Right cardiac atrium (tissue), 5 donors: ENCODE data around the gene OSTM1. TPM values are rescaled to one million over a fixed set of nuclear protein-coding genes. Genes with fewer than 3 reads are reported as not detected.

Experiments
- ATAC-seq, 2 donors: fragments of 200-7000 bp; cut with Tn5 transposase; one replicate each; pipeline versions ENCODE4 v1.8.0 to v1.9.1; 2020; ENCODE audit warnings: moderate library complexity in 2 of 2, mild to moderate bottlenecking in 1 of 2
- DNase-seq, 3 donors: peaks; one replicate each; pipeline ENCODE4 v3.0.0-alpha.2; 2020
- H3K27ac ChIP-seq: one replicate; pipeline ENCODE4 v1.5.1; 2013; ENCODE audit warnings: mild to moderate bottlenecking, low read length, control low read depth, moderate library complexity
- H3K27me3 ChIP-seq: one replicate; pipeline ENCODE4 v1.6.1; 2013; ENCODE audit not compliant: control insufficient read depth, insufficient read depth
- H3K4me1 ChIP-seq: one replicate; pipeline ENCODE4 v1.6.1; 2013; ENCODE audit warnings: low read length; ENCODE audit not compliant: control insufficient read depth, insufficient read depth
- H3K4me3 ChIP-seq: one replicate; pipeline ENCODE4 v1.5.1; 2013; ENCODE audit warnings: low read length, control low read depth
- H3K9me3 ChIP-seq: one replicate; pipeline ENCODE4 v1.6.1; 2013; ENCODE audit warnings: low read length; ENCODE audit not compliant: control insufficient read depth
- WGBS: extraction: QIAGEN DNeasy Blood & Tissue Kit; methylation state at CpG from one replicate; pipeline ENCODE4 v1.1.7; 2013; 5-methylcytosine and 5-hydroxymethylcytosine counted together
- intact Hi-C, 4 donors: fragments of 100-400 bp; cut with DNase I; formaldehyde crosslinking; loops; one replicate each; pipeline versions ENCODE4 v1.11.0 to v1.14.0; 2022 to 2023
- polyA plus RNA-seq: library from polyadenylated mRNA; stranded (reverse); fragments of 200-250 nt; gene quantifications from one replicate; pipeline ENCODE4 v1.2.3, GENCODE V29; 2013
- total RNA-seq, 4 donors: library from RNA; stranded (reverse); fragmentation: NEBNext Ultra II Directional; extraction: Animal tissue kit (Norgen Biotek cat#: 25700); gene quantifications; one replicate each; pipeline ENCODE4 v1.2.1, GENCODE V29; 2021
- donor health status: healthy with polysubstance abuse.
- donor health status: DM: no; HTN: yes; CAD: no.
- donor health status: DM: no; HTN: no; CAD: no.
- donor health status: DM: no; HTN: yes; CAD: no; lungs with severe emphysema.
- donor health status: DM: yes; HTN: yes; CAD: no.

OSTM1 gene
- total and polyA plus RNA-seq, 5 donors, result 27.0 to 55.3 (median 52.0) TPM

GRCh38 chr6:108100003-108100402 is 25.5 kb upstream of the OSTM1 start:
- 85% methylated on average over 2 of the region's 2 CpGs for WGBS
- Histone ChIP-seq H3K4me3 (no peak overlapping the region), H3K4me1 (no peaks in the 10 kb centered on the region), H3K27ac (no peak overlapping the region), H3K27me3 (no peaks in the 10 kb centered on the region), H3K9me3 (no peaks in the 10 kb centered on the region)
- intact Hi-C loops, result no loop called here
- ATAC-seq (no peak), DNase-seq (no peak)

- Histone ChIP-seq H3K27me3 (no peaks in the 10 kb centered on the region), H3K9me3 (no peaks in the 10 kb centered on the region), H3K4me1 (no peaks in the 10 kb centered on the region), H3K4me3 (no peak overlapping the region), H3K27ac (no peak overlapping the region)
- intact Hi-C loops, result no loop called here
- WGBS, result 88% methylated on average over 1 of the region's 1 CpG
- DNase-seq (no peak), ATAC-seq (no peak)
Observed at GRCh38 chr6:108097882-108098281, 23.3 kb upstream of the OSTM1 start.

- no peak overlapping the region for H3K27ac ChIP-seq
- H3K4me3 ChIP-seq, result no peak overlapping the region
- H3K9me3 ChIP-seq, result no peaks in the 10 kb centered on the region
- H3K27me3 ChIP-seq, result no peaks in the 10 kb centered on the region
- H3K4me1 ChIP-seq, result no peaks in the 10 kb centered on the region
- intact Hi-C loops, result no loop called here
- WGBS, result 87% methylated on average over 4 of the region's 4 CpGs
- no peak for ATAC-seq
- DNase-seq, result no peak
Observed at GRCh38 chr6:108093781-108094300, 19.3 kb upstream of the OSTM1 start.

GRCh38 chr6:108091288-108091687 is 16.7 kb upstream of the OSTM1 start:
- H3K27ac ChIP-seq, result no peak overlapping the region
- ATAC-seq (no peak), DNase-seq (no peak)
- H3K4me3 ChIP-seq, result no peak overlapping the region
- H3K27me3 ChIP-seq, result no peaks in the 10 kb centered on the region
- H3K9me3 ChIP-seq, result no peaks in the 10 kb centered on the region
- no peaks in the 10 kb centered on the region for H3K4me1 ChIP-seq
- intact Hi-C loops, result no loop called here

GRCh38 chr6:108083349-108083748 is 8.8 kb upstream of the OSTM1 start:
- intact Hi-C loops, result no loop called here
- WGBS, result 85% methylated on average over 5 of the region's 5 CpGs
- Histone ChIP-seq H3K27me3 (no peaks in the 10 kb centered on the region), H3K27ac (no peak overlapping the region), H3K9me3 (no peaks in the 10 kb centered on the region), H3K4me3 (no peak overlapping the region), H3K4me1 (no peaks in the 10 kb centered on the region)
- DNase-seq (no peak), ATAC-seq (no peak)

GRCh38 chr6:108082539-108082938 is 8.0 kb upstream of the OSTM1 start:
- ATAC-seq, result no peak
- Histone ChIP-seq H3K4me1 (no peaks in the 10 kb centered on the region), H3K9me3 (no peaks in the 10 kb centered on the region), H3K27ac (no peak overlapping the region), H3K4me3 (no peak overlapping the region), H3K27me3 (no peaks in the 10 kb centered on the region)
- no peak for DNase-seq
- 90% methylated on average over 1 of the region's 1 CpG for WGBS
- intact Hi-C loops, result no loop called here

- H3K27ac ChIP-seq, result no peak overlapping the region
- H3K27me3 ChIP-seq, result no peaks in the 10 kb centered on the region
- WGBS, result 55% methylated on average over 2 of the region's 2 CpGs
- DNase-seq, result no peak
- intact Hi-C loops, result no loop called here
- no peaks in the 10 kb centered on the region for H3K4me1 ChIP-seq
- ATAC-seq, result no peak
- H3K4me3 ChIP-seq, result no peak overlapping the region
- no peaks in the 10 kb centered on the region for H3K9me3 ChIP-seq
Observed at GRCh38 chr6:108080010-108080780, 5.7 kb upstream of the OSTM1 start.

- H3K9me3 ChIP-seq, result no peaks in the 10 kb centered on the region
- no peaks in the 10 kb centered on the region for H3K4me1 ChIP-seq
- intact Hi-C loops, result no loop called here
- H3K4me3 ChIP-seq, result no peak overlapping the region
- no peaks in the 10 kb centered on the region for H3K27me3 ChIP-seq
- 86% methylated on average over 1 of the region's 1 CpG for WGBS
- DNase-seq (no peak), ATAC-seq (no peak)
- H3K27ac ChIP-seq, result no peak overlapping the region
Observed at GRCh38 chr6:108078191-108078590, 3.6 kb upstream of the OSTM1 start.

- Histone ChIP-seq H3K4me3 (peak overlapping the region; percentile 88), H3K9me3 (no peaks in the 10 kb centered on the region), H3K27ac (peak overlapping the region; percentile 61), H3K27me3 (no peaks in the 10 kb centered on the region), H3K4me1 (no peaks in the 10 kb centered on the region)
- ATAC-seq (peak; percentile 64 to 65), DNase-seq (no peak)
- intact Hi-C loops, result no loop called here
- 2% methylated on average over 12 of the region's 12 CpGs for WGBS
Observed at GRCh38 chr6:108074057-108074358, 533 bp downstream of the OSTM1 start.

GRCh38 chr6:108071736-108072276 is 2.7 kb downstream of the OSTM1 start:
- no peak for DNase-seq
- Histone ChIP-seq H3K9me3 (no peaks in the 10 kb centered on the region), H3K4me3 (no peak overlapping the region), H3K27me3 (no peaks in the 10 kb centered on the region), H3K27ac (no peak overlapping the region), H3K4me1 (no peaks in the 10 kb centered on the region)
- intact Hi-C loops, result no loop called here
- no peak for ATAC-seq
- WGBS, result 77% methylated on average over 3 of the region's 3 CpGs

- 63% methylated on average over 2 of the region's 2 CpGs for WGBS
Observed at GRCh38 chr6:108068618-108069017, 5.9 kb downstream of the OSTM1 start.

More at GRCh38 chr6:108068618-108069017, 5.9 kb downstream of the OSTM1 start:
- Histone ChIP-seq H3K27ac (no peak overlapping the region), H3K27me3 (no peaks in the 10 kb centered on the region), H3K9me3 (no peaks in the 10 kb centered on the region), H3K4me1 (no peaks in the 10 kb centered on the region), H3K4me3 (no peak overlapping the region)
- intact Hi-C loops, result no loop called here
- DNase-seq (no peak), ATAC-seq (no peak)
